ENCODE data around the gene E2F6. TPM values are rescaled to one million over a fixed set of nuclear protein-coding genes. Genes with fewer than 3 reads are reported as not detected.

E2F6 gene
- total and polyA plus RNA-seq, 9 of the 15 experiments (the other 6 are each of a cell fraction or from before 2014, with no cell fraction given) = 13.6 to 33.9 (median 26.1) TPM

GRCh38 chr2:11422901-11423435, 43.0 kb downstream of the E2F6 start (continued):
- no peak for TF ChIP-seq PRDM10 (IDR thresholded peaks at IDR 0.05; ENCODE audit: partially characterized antibody)
- no peak for TF ChIP-seq THRAP3 (IDR thresholded peaks at IDR 0.05; ENCODE audit: borderline replicate concordance)
- TF ChIP-seq ERF (CRISPR knock-in tag; IDR thresholded peaks at IDR 0.05) = no peak
- no peak for TF ChIP-seq STAT5A (IDR thresholded peaks at IDR 0.05; ENCODE audit: borderline replicate concordance, low read length)
- no peak for TF ChIP-seq NCOA2 (IDR thresholded peaks at IDR 0.05; ENCODE audit: partially characterized antibody in 2 of 2)
- TF ChIP-seq RBBP5 (IDR thresholded peaks at IDR 0.05; ENCODE audit: borderline replicate concordance, insufficient read depth, low read length, poor library complexity, severe bottlenecking) = no peak
- no peak for TF ChIP-seq HMGXB4 (CRISPR knock-in tag; IDR thresholded peaks at IDR 0.05)

All from K562 (cell line).